GM12878 (cell line): ENCODE results near the gene MICAL3. TPM values are rescaled to one million over a fixed set of nuclear protein-coding genes. Genes with fewer than 3 reads are reported as not detected.
"Not testable (repeated sequence)": the region's sequence is repeated elsewhere in the genome, so short reads cannot be mapped to it uniquely, and the experiment has no call there.

Source experiments
- ATAC-seq: fragments of 200-7000 bp; cut with Tn5 transposase; 3 replicates; pipeline ENCODE4 v1.9.1; 2020; ENCODE audit warnings: mild to moderate bottlenecking, moderate library complexity
- BruUV-seq: library from RNA; stranded (reverse); fragments of 400-500 nt; replicated peaks from 2 replicates; lab custom pipeline; 2021; lab: Mats Ljungman, UMichigan
- CTCF ChIA-PET: fragments of 300-600 bp; sonication (Branson Sonifier 250); formaldehyde crosslinking; extraction: SDS; loops from one replicate; lab custom pipeline; 2021; ENCODE audit warnings: inconsistent platforms; lab: Yijun Ruan, JAX
- POLR2A ChIA-PET: fragments of 350-600 bp; formaldehyde crosslinking; extraction: SDS; loops from one replicate; lab custom pipeline; 2021; ENCODE audit warnings: inconsistent platforms; lab: Charles Lee
- RAD21 ChIA-PET: fragments of 300-600 bp; sonication (Branson Sonifier 250); formaldehyde crosslinking; loops from one replicate; lab custom pipeline; 2023; ENCODE audit warnings: antibody characterized with exemption; ENCODE audit not compliant: unreplicated experiment; lab: Charles Lee
- SMC1A ChIA-PET: fragments of 300-600 bp; sonication (Branson Sonifier 250); formaldehyde crosslinking; loops from one replicate; lab custom pipeline; 2023; ENCODE audit not compliant: unreplicated experiment, uncharacterized antibody; lab: Charles Lee
- DNase-seq: peaks from one replicate; pipeline ENCODE4 v3.0.0-alpha.2; 2011; ENCODE audit warnings: low read depth, low spot score
- FAIRE-seq: peaks from 3 replicates; lab custom pipeline; 2011; peaks lifted over from hg19 to GRCh38; lab: Jason Lieb, UNC
- H2AFZ ChIP-seq: 2 replicates; pipeline ENCODE4 v1.6.0; 2011; ENCODE audit warnings: low read depth, low read length, control low read depth; ENCODE audit not compliant: control insufficient read depth
- H3K27ac ChIP-seq: 2 replicates; pipeline ENCODE4 v1.5.1; 2011; ENCODE audit warnings: control low read depth; ENCODE audit not compliant: control insufficient read depth, insufficient read depth
- H3K27me3 ChIP-seq, 2 experiments: replicated peaks in 1 of 2; 2 replicates each; pipeline versions ENCODE4 v1.6.0 to v1.6.1; 2011; ENCODE audit warnings: low read length in 1 of 2; ENCODE audit not compliant: control insufficient read depth in 2 of 2, insufficient read depth in 2 of 2
- H3K36me3 ChIP-seq, 2 experiments: 2 replicates each; pipeline ENCODE4 v1.5.1; 2011; ENCODE audit warnings: low read length in 1 of 2; ENCODE audit not compliant: control insufficient read depth in 2 of 2, insufficient read depth in 2 of 2
- H3K4me1 ChIP-seq: 2 replicates; pipeline ENCODE4 v1.6.1; 2011; ENCODE audit warnings: mild to moderate bottlenecking, low read length, moderate library complexity, mixed read lengths; ENCODE audit not compliant: control insufficient read depth, insufficient read depth
- H3K4me2 ChIP-seq: 2 replicates; pipeline ENCODE4 v1.6.0; 2011; ENCODE audit warnings: control low read depth; ENCODE audit not compliant: control insufficient read depth, insufficient read depth
- H3K4me3 ChIP-seq: fragments of 200-600 bp; sonication (generic); 2 replicates; pipeline ENCODE4 v1.5.1; 2016
- H3K79me2 ChIP-seq: 2 replicates; pipeline ENCODE4 v1.6.0; 2011; ENCODE audit warnings: low read length; ENCODE audit not compliant: control insufficient read depth, insufficient read depth
- H3K9ac ChIP-seq: 2 replicates; pipeline ENCODE4 v1.8.0; 2011; ENCODE audit warnings: low read length, control low read depth, mixed read lengths; ENCODE audit not compliant: control insufficient read depth, insufficient read depth
- H3K9me3 ChIP-seq: replicated peaks from 3 replicates; pipeline ENCODE4 v1.5.1; 2011; ENCODE audit warnings: mild to moderate bottlenecking, low read length; ENCODE audit not compliant: control insufficient read depth, insufficient read depth
- H4K20me1 ChIP-seq: 2 replicates; pipeline ENCODE4 v1.6.0; 2011; ENCODE audit not compliant: control insufficient read depth, insufficient read depth
- CREB1 ChIP-seq: IDR thresholded peaks from 2 replicates; pipeline ENCODE4 v1.6.1; 2012; ENCODE audit warnings: low read depth, mild to moderate bottlenecking, inconsistent platforms
- RUNX3 ChIP-seq: IDR thresholded peaks from 2 replicates; pipeline ENCODE4 v1.6.1; 2012; ENCODE audit warnings: low read length, inconsistent platforms
- TCF12 ChIP-seq: IDR thresholded peaks from 2 replicates; pipeline ENCODE4 v1.6.1; 2011; ENCODE audit warnings: low read depth, mild to moderate bottlenecking, low read length
- WGBS: methylation state at CpG from one replicate; pipeline ENCODE4 v1.1.6; 2016; ENCODE audit warnings: low lambda C conversion rate; ENCODE audit not compliant: insufficient replicate concordance, insufficient coverage; ENCODE audit errors: missing lambda C conversion rate; 5-methylcytosine and 5-hydroxymethylcytosine counted together
- in situ Hi-C: fragments of 300-500 bp; cut with MboI; formaldehyde crosslinking; loops from 9 replicates; pipeline ENCODE4 v1.14.3; 2018; ENCODE audit warnings: mixed read lengths
- intact Hi-C: fragments of 100-400 bp; cut with micrococcal nuclease; formaldehyde crosslinking; loops from one replicate; pipeline ENCODE4 v1.14.2; 2022; ENCODE audit not compliant: unreplicated experiment
- polyA plus RNA-seq, 11 experiments: library from polyadenylated mRNA; depleted of rRNA in 4 of 11; unstranded in 6 of 11; stranded (reverse) in 5 of 11; fragments of >200 nt; fragmentation: Nextera tagmentation in 4 of 11; fragmentation: Illumina TruSeq in 1 of 11; extraction: Ambion mirVana in 4 of 11; extraction: Trizol in 1 of 11; gene quantifications; 1 replicate in 1 of 11; 2 replicates in 10 of 11; pipeline versions ENCODE4 v1.2.1 to v1.2.3, GENCODE V29; 2011 to 2016; ENCODE audit warnings: inconsistent platforms in 2 of 11, missing spikeins in 2 of 11, low read depth in 1 of 11
- total RNA-seq, 4 experiments: library from RNA; depleted of rRNA in 3 of 4; stranded (reverse); fragments of >200 nt in 3 of 4; fragmentation: Illumina TruSeq in 1 of 4; extraction: Trizol in 1 of 4; gene quantifications; 2 replicates each; pipeline versions ENCODE4 v1.2.1 to v1.2.3, GENCODE V29; 2013 to 2021

Gene MICAL3
- total and polyA plus RNA-seq, 10 of the 15 experiments (the other 5 are each of a cell fraction or from before 2014, with no cell fraction given): 2.6 to 92.2 (median 24.0) TPM

DNA sequence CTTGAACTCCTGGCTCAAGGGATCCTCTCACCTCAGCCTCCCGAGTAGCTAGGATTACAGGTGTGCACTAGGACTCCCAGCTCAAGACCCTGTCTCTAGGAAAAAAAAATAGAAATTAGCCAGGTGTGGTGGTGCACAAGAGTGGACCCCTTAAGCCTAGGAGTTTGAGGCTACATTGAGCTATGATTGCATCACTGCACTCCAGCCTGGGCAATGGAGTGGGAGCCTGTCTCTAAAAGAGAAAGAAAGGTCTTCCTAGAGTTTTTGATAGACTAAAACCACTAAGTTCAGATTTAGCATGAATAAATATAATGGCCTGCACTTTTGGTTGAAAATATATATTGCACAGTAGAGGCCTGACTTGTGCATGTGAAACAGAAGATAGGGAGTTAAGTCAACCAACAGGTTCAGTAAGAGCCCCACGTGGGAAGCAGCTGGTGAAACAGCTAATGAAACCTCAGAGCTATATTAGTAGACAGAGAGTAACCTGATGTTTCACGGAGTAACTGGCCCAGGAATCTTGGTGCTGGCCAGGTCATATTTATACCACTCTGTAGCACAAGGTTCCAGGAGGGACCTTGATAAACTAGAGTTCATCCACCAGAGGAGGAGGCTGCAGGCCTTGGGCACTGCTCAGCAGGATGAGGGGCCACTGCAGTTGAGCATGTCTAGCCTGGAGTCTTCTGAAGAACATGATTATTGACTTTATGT, 4.6 kb upstream of the MICAL3 start:
- H2AFZ ChIP-seq: no peak overlapping the region
- WGBS: 0% methylated on average over 3 of the region's 3 CpGs

DNA sequence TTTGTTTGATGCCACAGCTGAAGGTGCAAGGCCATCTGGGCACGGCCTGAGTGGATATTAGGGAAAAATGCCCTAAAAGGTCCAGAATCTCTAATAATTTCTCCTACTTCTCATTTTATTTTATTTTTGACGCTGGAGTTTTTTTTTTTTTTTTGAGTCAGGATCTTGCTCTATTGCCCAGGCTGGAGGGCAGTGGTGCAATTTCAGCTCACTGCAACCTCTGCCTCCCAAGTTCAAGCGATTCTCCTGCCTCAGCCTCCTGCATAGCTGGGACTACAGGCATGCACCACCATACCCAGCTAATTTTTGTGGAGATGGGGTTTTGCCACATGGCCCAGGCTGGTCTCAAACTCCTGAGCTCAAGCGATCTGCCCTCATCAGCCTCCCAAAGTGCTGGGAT, 1.5 kb upstream of the MICAL3 start:
- H3K4me2 ChIP-seq, in situ Hi-C loops, POLR2A ChIA-PET, H3K36me3 ChIP-seq, ATAC-seq, H4K20me1 ChIP-seq, H3K9me3 ChIP-seq, H3K9ac ChIP-seq, H2AFZ ChIP-seq, FAIRE-seq, DNase-seq, H3K4me3 ChIP-seq, BruUV-seq, H3K4me1 ChIP-seq, H3K79me2 ChIP-seq, H3K27me3 ChIP-seq, H3K27ac ChIP-seq: not testable (repeated sequence)
- 26% methylated on average over 4 of the region's 4 CpGs for WGBS
- SMC1A ChIA-PET: interaction anchor here (0.7 to 11.6 kb wide), 11 partner anchors 8 to 134 kb away, joined by 3 to 98 read pairs (median 4); partner anchors contain the start of gene PEX26
- intact Hi-C loops: loop anchor here (5.0 kb wide), 1 partner anchor 41 kb away; no protein-coding TSS in a partner anchor
- CTCF ChIA-PET: interaction anchor here (0.7 to 8.6 kb wide), 21 partner anchors 11 to 197 kb away, joined by 3 to 80 read pairs (median 3); partner anchors contain the start of gene PEX26
- RAD21 ChIA-PET: interaction anchor here (0.6 to 3.6 kb wide), 11 partner anchors 30 to 1029 kb away, joined by 3 to 19 read pairs (median 3); partner anchors contain the start of gene PEX26

More for the DNA sequence above, 4.6 kb upstream of the MICAL3 start:
- ChIA-PET POLR2A (interaction anchor here (0.8 to 1.3 kb wide), 3 partner anchors 28 to 70 kb away, joined by 3 to 12 read pairs (median 5); no protein-coding TSS in a partner anchor), SMC1A (interaction anchor here (0.5 to 11.6 kb wide), 17 partner anchors 15 to 263 kb away, joined by 3 to 98 read pairs (median 6); partner anchors contain the start of gene PEX26), CTCF (interaction anchor here (0.7 to 8.6 kb wide), 8 partner anchors 27 to 470 kb away, joined by 3 to 80 read pairs (median 4); partner anchors contain the start of gene PEX26), RAD21 (interaction anchor here (0.8 to 2.0 kb wide), 10 partner anchors 15 to 199 kb away, joined by 3 to 14 read pairs (median 4); no protein-coding TSS in a partner anchor)
- Histone ChIP-seq H3K36me3 (no peaks in the 10 kb centered on the region), H3K9ac (no peak overlapping the region), H3K4me2 (peak overlapping the region; percentile 63), H3K79me2 (no peaks in the 10 kb centered on the region), H3K4me3 (no peak overlapping the region), H3K4me1 (peaks cover 9% of the 10 kb centered on the region), H3K27me3 (no peaks in the 10 kb centered on the region; a peak in 2 of 4 replicates), H3K9me3 (no peaks in the 10 kb centered on the region), H4K20me1 (no peaks in the 10 kb centered on the region), H3K27ac (no peak overlapping the region)
- in situ Hi-C loops: no loop called here
- no TSS peak for BruUV-seq
- FAIRE-seq (no peak), DNase-seq (no peak), ATAC-seq (peak; percentile 44)
- intact Hi-C loops: loop anchor here (5.0 kb wide), 1 partner anchor 38 kb away; no protein-coding TSS in a partner anchor
- TF ChIP-seq RUNX3: peak; percentile 39; the same call in 1 of the 2 replicates
- TF ChIP-seq CREB1: no peak
- 0 out of 2 replicates have a peak, but pooled peaks have one; percentile 11 for TF ChIP-seq TCF12
